ENCODE results near the gene KLK8.
A peak's percentile ranks its signal among the peaks of the same experiment; 100 is the strongest.

KLK8 gene, protein sequence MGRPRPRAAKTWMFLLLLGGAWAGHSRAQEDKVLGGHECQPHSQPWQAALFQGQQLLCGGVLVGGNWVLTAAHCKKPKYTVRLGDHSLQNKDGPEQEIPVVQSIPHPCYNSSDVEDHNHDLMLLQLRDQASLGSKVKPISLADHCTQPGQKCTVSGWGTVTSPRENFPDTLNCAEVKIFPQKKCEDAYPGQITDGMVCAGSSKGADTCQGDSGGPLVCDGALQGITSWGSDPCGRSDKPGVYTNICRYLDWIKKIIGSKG

GRCh38 chr19:51001515-51001914 is at the start of gene KLK8:
Gene KLK8 (minus strand): TSS chr19:51001604. CDS start chr19:51001167, 437 bp downstream.
- DNase-seq, result no peak

- DNase-seq, result no peak
These were observed 45.6 kb upstream of the KLK8 start for GRCh38 chr19:51047031-51047335.

- no peak for DNase-seq
These were observed 42.9 kb upstream of the KLK8 start for GRCh38 chr19:51044327-51044726.

DNA sequence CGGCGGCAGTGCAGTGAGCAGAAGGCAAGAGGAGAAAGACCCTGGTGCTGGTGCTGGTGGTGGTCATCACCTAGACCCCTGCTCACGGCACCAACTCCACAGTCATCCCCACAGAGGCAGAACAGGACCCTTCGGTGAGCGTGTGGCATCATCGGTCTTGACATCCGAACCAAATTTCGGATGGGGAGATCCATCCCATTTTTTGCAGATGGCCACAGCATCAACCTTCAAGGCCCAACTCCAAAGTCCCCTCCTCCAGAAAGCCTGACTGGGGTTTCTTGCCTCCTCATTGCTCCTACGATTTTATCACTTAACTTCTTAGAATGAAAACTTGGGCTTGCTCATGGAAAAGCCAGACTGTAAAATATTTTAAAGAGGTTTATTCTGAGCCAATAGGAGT is 42.1 kb upstream of the KLK8 start:
- no peak for DNase-seq

- no peak for DNase-seq
These were observed 38.7 kb upstream of the KLK8 start for GRCh38 chr19:51040151-51040550.

DNA sequence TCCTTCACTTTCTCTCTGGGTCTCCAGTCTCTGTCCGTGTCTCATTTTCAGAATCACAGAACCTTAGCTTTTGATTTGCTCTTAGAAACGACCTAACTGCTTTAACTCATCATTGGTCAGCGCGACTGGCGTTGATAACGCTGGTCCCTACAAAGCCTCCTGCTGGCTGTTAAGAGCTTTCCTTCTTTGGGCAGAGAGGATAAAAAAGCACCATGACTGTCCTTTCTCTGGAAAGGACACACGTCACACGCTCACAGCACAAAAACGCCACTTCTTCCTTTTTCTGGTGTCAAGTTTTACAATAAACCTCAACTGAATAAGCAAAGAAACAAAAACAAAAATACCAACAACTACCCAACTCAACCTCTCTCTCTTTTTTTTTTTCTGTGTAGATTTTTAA is 35.1 kb upstream of the KLK8 start:
- no peak for DNase-seq

- no peak for DNase-seq
These were observed 33.3 kb upstream of the KLK8 start, which contains the start of gene KLK12 for GRCh38 chr19:51034704-51035103. Gene KLK12 (minus strand): TSS chr19:51035002. CDS start chr19:51034621, 381 bp downstream.

DNA sequence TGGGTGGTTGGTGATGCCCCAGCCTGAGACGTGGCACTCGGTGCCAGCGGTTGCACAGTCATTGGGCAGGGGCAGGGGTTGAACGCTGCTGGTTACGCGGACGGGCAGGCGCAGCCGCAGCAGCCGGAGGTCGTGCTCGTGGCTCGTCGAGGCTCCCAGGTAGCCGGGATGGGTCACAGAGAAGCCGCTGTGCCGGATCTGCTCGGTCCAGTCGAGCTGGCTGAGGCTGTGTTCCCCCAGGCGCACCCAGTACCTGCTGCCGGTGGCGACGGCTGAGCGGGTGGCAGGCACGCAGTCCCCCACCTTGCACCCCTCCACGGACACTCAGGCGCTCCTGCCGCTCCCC is 30.4 kb upstream of the KLK8 start:
- no peak for DNase-seq

DNA sequence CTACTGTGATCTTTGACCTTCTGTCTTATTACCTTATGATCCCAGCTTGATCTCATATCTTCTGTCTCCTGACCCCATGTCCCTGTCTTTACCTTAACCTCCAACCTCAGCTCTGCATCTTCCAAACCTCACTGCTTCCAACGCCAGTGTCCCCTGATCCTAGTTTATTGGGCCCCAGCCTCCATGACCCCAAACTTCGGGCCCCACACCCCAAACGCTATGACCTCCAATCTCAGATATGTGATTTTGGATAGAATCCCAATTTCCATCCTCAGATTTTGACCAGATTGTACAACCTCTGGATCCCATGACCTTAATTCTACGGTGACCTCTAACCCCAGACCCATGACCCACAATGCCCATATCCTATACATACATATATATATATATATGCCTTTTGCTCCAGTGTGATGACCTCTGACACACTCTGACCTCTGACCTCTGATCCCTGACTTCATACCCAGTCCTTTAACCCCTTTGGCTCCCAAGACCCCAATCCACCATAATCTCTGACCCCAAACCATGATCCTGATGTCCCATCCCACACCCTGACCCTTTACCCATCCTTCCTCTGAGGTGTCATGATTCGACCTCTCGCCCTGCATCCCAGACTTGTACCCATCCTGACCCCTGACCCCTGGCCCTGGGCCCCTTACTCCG is 29.9 kb upstream of the KLK8 start:
- no peak for DNase-seq

- no peak for DNase-seq
These were observed 29.2 kb upstream of the KLK8 start for GRCh38 chr19:51030631-51031030.

DNA sequence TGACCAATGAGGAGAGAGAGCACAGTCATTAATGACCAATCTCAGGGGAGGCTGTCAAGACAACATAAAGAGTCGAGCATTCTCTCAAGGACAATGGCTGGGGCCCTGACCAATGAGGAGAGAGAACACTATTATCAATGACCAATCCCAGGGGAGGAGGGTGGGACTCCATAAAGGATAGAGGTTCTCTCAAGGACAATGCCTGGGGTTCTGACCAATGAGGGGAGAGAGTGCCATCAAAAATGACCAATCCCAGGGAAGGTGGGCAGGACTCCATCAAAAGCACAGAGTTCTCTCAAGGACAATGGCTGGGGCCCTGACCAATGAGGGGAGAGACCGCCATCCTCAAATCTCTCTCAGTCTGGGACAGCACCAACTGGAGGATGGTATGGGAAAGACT is 28.3 kb upstream of the KLK8 start:
- DNase-seq, result no peak

GRCh38 chr19:51027873-51028272 is 26.5 kb upstream of the KLK8 start:
- DNase-seq, result no peak

DNA sequence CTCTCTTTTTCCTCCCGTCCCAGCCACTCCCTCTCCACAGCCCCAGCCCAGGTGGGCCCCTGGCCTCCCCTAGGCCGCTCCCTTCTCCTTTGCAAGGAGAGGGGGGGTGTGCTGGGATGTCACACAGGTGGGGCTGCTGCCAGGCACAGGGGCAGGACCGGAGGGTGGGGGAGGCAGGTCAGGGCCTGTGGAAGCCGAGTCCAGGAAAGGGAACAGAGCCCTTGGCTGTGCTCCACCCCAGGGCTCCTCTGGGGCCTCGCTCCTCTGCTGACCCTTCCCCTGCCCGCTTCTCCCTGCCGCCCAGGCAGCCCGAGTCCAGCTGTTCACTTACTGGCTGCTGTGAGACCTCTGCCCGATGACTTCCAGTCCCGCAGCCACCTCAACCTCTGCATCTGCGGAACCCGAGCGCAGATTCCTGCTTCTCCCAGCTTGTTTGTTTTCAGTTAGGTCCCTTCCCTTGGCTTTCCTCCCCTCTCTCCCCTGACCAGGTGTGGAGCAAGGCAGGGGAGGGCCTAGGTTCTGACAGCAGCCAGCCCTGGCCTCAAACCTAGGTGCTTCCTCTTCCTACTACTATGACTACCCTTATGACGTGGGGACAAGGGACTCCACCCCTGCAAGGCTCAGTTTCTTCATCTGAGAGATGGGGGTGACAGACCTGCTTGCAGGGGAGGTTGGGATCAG is 25.9 kb upstream of the KLK8 start:
- DNase-seq, result no peak

DNA sequence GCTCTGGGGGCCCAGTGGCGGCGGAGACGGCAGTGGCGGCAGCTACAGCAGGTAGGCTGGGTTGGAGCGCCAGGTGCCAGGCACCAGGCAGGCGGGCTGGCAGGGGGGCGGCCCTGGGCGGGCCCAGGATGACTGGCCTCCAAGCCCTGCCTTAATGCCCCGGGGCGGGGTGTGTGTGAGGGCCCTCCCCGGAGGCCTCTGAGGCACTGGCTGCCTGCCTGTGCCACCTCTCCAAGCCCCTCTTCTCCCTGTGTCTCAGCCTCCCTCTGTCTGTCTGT is 25.1 kb upstream of the KLK8 start, which contains the start of gene KLK11:
Gene KLK11, minus strand, starts transcription at position 63 of the 278 bp plus-strand sequence. CDS start 985 bp downstream, outside the sequence.
- no peak for DNase-seq

DNA sequence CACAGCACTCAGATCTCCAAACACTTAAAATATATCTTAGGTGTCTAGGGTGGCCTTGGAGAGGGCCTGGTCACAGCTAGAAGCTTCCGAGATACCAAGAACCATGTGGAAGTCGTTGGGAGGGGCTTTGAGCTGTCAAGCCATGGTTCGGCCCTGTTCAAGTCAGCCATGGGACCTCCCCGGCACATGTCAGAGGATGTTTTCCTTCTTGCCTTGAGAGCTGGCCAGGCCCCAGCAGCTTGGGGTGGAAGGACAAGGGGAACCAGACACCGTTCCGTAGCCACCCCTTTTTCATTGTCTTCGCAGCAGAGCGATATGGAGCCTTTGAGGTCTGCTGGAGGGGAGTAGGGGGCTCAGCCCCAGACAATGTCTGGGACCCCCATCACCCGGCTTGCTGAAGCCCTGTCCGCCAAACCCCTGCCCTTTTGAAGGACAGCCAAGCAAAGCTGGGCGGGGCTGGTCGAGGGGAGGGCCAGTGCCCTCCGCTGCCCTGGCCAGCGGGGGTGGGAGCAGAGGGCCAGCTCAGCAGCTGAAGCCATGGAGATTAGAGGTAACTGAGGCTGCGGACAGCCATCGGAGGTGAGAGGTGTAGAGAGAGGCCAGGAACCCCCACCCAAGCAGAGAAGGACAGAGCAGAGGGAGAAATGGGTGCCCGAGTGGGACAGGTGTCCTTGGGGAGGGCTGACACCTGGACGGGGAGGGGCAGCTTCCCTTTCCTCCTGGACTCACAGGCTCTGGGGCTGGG is 24.6 kb upstream of the KLK8 start:
- no peak for DNase-seq

- no peak for DNase-seq
These were observed 24.0 kb upstream of the KLK8 start for GRCh38 chr19:51025401-51025800.

DNA sequence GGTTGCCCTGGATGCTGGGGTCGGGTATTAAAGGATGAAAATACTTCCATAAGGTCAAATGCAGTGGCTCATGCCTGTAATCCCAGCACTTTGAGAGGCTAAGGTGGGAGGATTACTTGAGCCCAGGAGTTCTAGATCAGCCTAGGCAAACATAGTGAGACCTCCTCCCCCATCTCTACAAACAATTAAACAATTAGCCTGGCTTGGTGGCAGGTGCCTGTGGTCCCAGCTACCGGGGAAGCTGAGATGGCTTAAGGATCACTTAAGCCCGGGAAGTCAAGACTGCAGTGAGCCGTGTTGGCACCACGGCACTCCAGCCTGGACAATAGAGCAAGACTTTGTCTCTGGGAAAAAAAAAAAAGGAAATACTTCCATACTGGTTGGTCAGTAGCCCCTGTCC is 23.5 kb upstream of the KLK8 start:
- no peak for DNase-seq

GRCh38 chr19:51023946-51024345 is 22.5 kb upstream of the KLK8 start:
- DNase-seq, result no peak

DNA sequence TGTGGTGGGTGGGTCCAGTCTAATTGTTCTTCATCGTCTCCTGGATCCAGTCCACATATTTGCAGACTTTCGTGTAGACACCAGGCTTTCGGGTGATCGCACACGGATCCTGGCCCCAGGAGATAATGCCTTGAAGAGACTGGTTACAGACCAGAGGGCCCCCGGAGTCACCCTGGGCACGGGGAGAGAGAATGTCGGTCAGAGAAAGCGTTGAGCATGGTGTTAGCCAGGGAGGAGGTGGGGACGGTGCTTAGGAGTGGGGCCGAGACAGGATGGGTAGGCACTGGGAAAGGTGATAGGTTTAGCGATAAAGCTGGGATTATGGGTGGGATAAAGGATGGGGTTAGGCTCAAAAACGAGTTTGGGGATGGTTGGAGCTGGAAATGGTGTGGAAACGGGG is 21.1 kb upstream of the KLK8 start:
- DNase-seq, result no peak

DNA sequence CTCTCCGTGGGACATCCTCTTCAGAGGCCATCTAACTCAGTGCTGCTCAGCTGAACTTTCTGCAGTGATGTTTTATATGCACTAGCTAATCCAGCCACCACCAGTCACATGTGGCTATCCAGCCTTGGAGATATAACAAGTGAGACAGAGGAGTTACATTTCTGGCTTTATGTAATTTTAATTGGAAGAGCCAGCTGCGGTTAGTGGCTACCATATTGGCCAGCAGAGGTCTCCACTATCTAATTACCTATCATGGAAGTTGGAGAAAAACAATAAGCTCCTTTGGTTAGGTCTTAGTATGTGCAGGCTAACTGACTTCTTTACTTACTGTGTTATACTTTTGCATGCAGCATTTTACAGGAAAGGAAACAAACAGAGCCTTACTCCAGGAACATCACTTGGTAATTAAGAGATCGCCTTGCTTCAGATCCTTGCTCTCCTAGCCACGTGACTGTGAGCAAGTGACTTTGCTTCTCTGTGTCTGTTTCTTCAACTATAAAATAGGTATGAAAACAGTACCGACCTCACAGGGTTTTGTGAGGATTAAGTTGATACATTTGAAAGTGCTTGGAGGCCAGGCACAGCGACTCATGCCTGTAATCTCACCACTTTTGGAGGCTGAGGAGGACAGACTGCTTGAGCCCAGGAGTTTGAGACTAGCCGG is 19.7 kb upstream of the KLK8 start:
- DNase-seq, result peak in 3 of 56 donors; percentile 6 to 10 (median 9)

GRCh38 chr19:51019544-51019925 is 18.1 kb upstream of the KLK8 start, which contains the start of gene KLK10:
Gene KLK10 (minus strand): TSS chr19:51019709. CDS start chr19:51019130, 579 bp downstream.
- DNase-seq, result no peak
